Measurements from ENCODE around the gene MLIP.

DNA sequence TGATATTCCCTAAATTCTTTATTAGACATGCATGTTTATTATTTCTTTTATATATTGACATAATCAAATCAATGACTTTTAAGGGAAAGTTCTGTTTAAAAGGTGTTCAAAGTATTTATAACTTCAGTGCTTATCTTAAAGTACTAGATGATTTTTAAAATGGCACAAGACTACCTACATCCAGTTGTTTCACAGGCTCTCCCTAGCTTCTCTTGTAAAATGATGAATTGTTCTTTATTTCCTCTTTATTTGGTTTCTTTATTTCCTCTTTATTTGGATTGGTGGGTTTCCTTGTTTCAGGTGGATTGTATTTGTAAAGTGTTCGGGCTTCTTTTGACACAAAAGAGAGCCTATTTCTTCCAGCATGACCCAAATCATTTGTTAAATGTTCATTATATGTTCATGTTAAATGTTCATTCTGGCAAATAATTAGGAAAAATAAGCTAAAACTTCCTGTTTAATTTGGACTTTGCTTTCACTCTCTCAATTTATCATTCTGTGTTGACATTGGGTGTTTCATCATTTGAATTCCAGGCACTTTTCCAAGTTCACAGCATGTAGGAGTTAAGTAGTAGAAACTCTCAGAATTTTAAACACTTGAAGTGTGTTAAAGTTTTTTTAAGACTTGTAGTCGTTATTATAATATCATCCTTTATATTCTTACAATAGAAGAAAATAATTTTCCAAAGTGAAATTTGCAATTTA is 24.6 kb downstream of the MLIP start:
- TF ChIP-seq, protein P1, sequence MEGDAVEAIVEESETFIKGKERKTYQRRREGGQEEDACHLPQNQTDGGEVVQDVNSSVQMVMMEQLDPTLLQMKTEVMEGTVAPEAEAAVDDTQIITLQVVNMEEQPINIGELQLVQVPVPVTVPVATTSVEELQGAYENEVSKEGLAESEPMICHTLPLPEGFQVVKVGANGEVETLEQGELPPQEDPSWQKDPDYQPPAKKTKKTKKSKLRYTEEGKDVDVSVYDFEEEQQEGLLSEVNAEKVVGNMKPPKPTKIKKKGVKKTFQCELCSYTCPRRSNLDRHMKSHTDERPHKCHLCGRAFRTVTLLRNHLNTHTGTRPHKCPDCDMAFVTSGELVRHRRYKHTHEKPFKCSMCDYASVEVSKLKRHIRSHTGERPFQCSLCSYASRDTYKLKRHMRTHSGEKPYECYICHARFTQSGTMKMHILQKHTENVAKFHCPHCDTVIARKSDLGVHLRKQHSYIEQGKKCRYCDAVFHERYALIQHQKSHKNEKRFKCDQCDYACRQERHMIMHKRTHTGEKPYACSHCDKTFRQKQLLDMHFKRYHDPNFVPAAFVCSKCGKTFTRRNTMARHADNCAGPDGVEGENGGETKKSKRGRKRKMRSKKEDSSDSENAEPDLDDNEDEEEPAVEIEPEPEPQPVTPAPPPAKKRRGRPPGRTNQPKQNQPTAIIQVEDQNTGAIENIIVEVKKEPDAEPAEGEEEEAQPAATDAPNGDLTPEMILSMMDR (IDR thresholded peaks at IDR 0.05; ENCODE audit: insufficient read depth, low read length), result no peak
- TF ChIP-seq POLR2AphosphoS5 (IDR thresholded peaks at IDR 0.05; ENCODE audit: low read depth), result no peak
